Mesenteric fat pad (tissue), 1 donor: ENCODE results near the gene DNAJA3. TPM values are rescaled to one million over a fixed set of nuclear protein-coding genes. Genes with fewer than 3 reads are reported as not detected.

Source experiments
- DNase-seq: peaks from one replicate; pipeline ENCODE4 v3.0.0-alpha.2; 2020; ENCODE audit warnings: low spot score
- total RNA-seq: library from RNA; stranded (reverse); fragmentation: NEBNext Ultra II Directional; extraction: Animal tissue kit (Norgen Biotek cat#: 25700); gene quantifications from one replicate; pipeline ENCODE4 v1.2.1, GENCODE V29; 2021
- donor health status: DM: yes; HTN: yes; CAD: no.

Gene DNAJA3
- total RNA-seq, 1 donor from 2014 or later: 36.0 TPM

GRCh38 chr16:4404967-4405696 is 20.5 kb upstream of the DNAJA3 start:
- no peak for DNase-seq

DNA sequence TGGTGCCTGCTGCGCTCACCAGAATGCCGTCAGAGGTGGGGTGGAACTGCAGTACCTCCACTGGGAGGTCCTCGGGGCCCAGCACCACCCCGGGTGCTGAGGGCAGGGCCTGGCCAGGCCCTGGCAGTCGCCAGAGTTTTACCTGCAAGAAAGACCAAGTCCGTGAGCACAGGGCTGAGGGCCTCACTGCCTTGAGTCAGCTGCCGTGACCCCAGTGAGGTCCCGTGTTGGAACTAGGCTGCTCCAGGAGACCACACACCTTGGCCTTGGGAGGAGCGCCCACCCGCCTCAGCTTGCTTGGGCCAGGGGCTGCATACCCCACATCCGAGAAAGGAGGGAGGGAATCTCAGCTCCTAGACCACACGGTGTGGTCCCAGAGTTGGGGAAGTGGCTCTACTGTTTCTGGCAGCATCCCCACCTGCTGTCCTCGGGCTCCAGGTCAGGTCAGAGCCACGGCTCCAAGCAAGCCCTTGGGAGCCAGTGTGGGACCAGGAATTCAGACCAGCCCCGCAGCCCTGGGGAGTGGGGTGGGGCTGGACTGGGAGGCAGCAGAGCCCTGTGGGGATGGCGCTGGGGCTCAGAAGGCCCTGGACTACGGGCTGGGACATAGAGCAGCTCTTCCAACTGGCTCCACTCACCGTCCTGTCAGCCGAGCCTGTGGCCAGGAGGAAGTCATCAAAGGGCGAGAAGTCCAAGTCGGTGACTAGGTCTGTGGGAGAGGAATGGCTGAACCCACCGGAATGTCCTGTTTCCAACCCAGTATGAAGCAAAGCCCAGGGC is 17.9 kb upstream of the DNAJA3 start:
- DNase-seq: no peak

DNA sequence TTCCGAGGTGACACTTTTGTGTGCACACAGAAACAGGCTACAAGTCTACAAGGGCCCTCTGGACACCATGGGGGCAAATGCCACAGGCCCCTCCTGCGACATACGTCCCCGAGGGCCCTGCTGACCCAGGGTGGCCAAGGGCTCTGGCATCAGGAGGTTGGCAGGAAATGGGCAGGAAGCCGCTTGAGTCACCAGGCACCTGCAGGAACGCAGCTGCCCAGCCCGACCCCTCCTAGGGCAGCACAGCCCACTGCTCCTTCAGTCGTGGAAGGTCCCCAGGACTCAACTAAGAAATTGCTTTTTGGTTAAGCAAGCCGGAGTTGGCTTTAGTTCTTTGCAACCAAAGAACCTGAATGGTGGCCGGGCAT is 17.4 kb upstream of the DNAJA3 start:
- DNase-seq: no peak

DNA sequence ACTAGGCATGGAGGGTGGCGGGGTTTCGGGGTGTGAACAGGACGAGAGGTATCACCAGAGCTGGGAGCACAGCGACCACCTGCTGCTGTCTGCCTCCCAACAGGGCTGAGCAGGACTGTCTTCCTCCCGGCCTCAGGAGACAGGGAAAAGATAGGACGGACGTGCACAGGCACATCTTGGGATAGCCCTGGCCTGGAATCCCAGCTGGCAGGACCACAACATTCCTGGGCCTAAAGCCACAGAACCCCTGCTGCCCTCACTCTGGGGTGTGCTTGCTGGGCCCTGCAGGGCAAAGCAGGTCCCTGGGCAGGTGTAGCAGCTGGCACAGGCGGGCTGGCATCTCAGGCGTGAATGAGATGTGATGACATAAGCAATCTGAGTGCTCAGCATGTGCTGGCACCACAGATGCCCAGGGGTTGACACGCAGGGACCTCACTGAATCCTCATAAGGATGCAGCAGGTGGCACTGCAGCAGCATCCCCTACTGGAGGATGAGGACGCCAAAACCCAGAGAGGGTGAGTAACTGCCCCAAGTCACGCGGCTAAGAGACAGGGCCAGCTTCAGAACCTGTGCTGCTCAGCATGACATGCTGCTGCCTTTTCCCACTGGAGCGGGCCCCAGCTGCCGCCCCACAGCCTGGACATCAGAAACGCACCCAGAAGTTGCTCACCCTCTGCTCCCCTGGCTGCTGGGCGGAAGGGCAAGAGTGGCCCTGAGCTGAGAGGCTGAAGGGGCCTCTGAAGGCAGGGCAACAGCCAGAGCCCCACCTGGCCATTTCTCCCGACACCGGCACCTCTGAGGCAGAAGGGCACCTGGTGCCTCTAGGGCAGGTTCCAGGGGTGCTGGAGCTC is 16.4 kb upstream of the DNAJA3 start:
- DNase-seq: no peak

GRCh38 chr16:4410335-4411075 is 15.2 kb upstream of the DNAJA3 start:
- no peak for DNase-seq

GRCh38 chr16:4411684-4412083 is 14.0 kb upstream of the DNAJA3 start:
- DNase-seq: no peak

- no peak for DNase-seq
Observed at GRCh38 chr16:4412159-4412558, 13.5 kb upstream of the DNAJA3 start.

DNA sequence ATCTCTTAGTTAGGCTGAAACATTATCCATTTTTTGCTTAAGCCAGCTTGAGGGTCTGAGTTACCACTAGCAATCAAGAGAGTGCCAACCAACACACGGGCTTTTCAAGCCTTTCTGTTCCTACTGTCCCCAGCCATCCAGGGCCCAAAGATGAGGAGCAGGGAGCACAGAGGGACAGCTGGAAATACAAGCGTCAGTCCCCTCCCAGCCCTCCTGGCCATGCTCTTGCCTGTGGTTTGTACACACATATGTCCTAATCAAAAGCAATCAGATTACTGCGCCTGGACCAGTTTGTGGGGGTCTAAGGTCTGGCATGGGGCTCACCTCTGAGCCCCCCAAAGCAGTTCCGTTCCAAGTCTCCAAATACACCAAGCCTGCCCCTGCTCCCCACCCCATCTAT is 12.8 kb upstream of the DNAJA3 start:
- DNase-seq: no peak

DNA sequence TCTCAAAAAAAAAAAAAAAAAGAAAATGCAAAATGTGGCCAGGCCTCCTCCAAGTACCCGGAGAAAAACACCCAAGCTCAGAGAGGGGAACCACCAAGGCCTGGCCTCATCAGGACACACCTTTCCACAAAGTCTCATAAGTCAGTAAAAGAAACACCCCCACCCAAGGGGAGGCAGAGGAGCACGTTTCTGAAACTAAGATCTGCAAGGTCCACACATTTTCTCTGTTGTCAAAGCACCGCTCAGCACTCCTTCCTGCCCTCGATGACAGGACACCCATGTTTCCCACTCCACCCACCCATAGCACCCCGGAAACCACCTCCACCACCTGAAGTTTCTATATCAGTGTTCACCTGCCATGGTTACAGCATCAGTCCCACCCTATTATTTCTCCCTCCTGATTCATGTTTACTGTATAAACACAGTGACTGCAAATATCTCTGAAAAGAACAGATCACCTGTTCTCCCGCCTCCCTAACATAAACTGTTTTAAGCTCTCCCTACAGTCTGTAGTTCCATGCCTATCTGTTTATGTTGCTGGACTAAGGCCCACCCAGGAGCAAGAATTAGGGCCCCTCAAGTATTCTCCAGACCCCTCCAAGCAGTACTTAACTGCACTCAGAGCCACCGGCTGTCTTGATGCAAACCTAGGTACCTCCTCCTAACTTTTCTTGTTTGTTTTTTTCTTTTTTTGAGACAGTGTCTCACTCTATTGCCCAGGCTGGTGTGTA is 11.3 kb upstream of the DNAJA3 start:
- DNase-seq: no peak

DNA sequence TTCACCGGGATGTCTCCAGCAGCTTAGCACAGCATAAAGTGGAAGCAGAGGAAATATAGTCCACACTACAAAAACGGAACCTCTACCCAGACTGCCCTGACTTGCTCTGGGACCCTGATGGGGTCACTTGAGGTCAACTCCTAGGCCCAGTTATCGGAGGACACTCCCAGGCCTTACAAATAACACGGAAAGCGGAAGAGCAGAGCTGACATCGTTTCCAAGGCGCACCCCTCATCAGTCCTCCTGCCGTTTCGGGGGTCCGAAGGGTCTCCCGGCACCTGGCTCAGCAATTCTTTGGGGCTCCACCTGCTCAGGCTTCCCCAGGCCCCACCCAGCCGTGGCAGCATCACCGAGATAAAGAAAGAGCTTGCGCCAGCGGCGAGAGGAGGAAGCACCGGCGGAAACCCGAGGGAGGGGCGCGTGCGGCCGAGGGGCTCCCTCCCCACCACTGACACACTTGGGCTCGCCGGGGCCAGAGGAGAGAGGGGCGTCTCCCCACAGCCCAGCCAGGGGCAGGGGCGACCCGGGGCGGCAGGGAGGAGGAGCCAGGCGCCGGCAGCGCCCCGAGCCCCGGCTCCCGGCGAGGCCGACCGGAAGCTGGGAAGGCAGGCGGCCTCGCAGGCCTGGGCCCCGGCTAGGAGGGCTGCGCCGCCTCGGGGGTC is 10.0 kb upstream of the DNAJA3 start:
- no peak for DNase-seq

DNA sequence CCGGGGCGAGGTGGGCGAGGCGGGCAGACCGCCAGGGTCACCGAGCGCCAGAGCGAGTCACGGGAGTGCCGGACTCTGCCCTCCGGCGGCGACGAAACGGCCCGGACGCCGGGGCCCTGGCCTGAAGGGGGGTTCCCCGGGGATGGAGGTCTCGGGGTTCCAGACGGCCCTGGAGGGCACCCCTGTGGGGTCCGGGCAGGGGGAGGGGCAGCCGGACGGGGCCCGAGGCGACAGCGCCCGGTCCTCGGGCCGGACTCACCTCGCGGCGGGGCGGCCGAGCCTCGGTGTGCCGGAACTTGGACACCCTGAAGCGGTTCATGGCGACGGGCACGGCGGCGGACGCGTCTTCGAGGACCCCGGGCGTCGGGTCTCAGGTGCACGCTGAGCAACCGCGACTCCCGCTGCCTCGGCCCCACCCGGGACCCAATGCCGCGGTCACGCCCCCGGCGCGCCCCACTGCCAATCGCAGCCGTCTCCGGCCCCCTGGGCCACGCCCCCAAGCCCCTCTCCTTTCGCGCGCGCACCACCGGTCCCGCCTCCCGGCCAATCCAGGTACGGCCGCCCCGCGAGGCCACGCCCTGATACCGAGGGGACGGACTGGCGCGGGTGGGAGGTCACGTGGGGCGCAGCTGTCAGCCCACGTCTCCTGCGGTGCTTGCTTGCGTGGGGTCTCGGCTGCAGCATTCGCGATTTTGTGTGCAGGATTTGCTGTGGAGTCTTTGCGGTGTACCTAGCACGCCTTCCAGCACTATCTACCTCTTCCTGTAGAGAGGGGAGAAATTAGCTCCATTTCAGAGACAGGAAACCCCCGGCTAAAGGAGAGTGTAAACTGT is 9.3 kb upstream of the DNAJA3 start, which contains the start of gene CORO7:
CORO7 (minus strand) TSS at position 397 of the 833 bp plus-strand sequence; CDS start at position 319, 78 bp downstream.
- DNase-seq: peak; percentile 99

DNA sequence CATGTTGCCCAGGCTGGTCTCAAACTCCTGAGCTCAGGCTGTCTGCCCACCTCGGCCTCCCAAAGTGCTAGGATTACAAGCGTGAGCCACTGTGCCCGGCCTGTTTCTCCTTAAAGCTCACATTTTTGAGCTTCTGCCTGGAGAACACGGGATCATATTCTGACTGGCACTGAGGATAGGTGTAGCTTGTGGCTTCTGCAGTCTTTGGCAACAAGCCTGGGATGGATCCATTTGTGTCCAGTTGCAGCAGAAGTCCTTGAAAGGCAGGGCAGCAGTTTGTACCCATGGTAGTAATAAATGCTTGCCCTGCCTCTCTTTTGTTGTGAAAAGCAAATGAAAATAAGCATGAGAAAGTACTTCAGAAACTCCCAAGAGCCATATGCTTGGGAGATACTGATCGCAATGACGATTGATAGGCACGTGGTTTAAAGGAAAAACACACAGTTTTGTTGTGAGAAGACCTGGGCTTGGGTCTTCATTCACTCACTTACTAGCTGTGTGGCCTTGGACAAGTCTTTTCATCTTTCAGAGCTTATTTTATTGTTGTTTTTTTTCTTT is 6.2 kb upstream of the DNAJA3 start:
- no peak for DNase-seq

- DNase-seq: no peak
Observed at GRCh38 chr16:4420505-4421105, 5.1 kb upstream of the DNAJA3 start.

GRCh38 chr16:4426021-4426684 is 485 bp downstream of the DNAJA3 start:
- no peak for DNase-seq

GRCh38 chr16:4426722-4427372 is 1.2 kb downstream of the DNAJA3 start:
- no peak for DNase-seq

GRCh38 chr16:4428500-4428899 is 2.8 kb downstream of the DNAJA3 start:
- DNase-seq: no peak

DNA sequence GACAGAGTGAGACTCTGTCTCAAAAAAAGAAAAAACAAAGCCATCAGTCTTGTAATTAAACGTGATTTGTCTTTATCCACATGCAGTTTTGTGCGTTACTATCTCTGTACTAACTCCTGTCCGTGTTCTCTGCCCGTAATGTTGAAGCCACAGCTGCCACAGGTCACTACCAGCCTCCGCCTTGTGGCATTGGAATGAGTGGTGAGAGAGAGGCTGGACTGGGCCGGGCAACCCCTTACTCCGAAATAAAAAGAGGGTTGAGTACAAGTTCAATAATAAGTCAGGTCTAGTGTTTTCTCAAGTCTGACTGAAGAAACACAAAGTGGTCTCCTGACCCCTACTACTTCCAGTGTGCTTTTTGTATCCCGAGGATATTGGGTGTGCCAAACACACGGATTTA is 5.4 kb downstream of the DNAJA3 start:
- DNase-seq: no peak
